Ishikawa (cell line): ENCODE results near the gene MED10.

Experiments used
- CEBPB ChIP-seq: IDR thresholded peaks from 2 replicates; pipeline ENCODE4 v1.6.1; 2012
- CREB1 ChIP-seq: IDR thresholded peaks from 2 replicates; pipeline ENCODE4 v1.6.1; 2012; ENCODE audit warnings: low read depth
- EGR1 ChIP-seq: IDR thresholded peaks from 2 replicates; pipeline ENCODE4 v1.6.1; 2012
- EP300 ChIP-seq: IDR thresholded peaks from 2 replicates; pipeline ENCODE4 v1.6.1; 2012; ENCODE audit warnings: borderline replicate concordance
- FOXM1 ChIP-seq: IDR thresholded peaks from 2 replicates; pipeline ENCODE4 v1.6.1; 2012; ENCODE audit warnings: low read depth, borderline replicate concordance
- NFIC ChIP-seq: IDR thresholded peaks from 2 replicates; pipeline ENCODE4 v1.6.1; 2012
- RAD21 ChIP-seq: IDR thresholded peaks from 2 replicates; pipeline ENCODE4 v1.6.1; 2012; ENCODE audit warnings: low read depth
- TAF1 ChIP-seq: IDR thresholded peaks from 2 replicates; pipeline ENCODE4 v1.6.1; 2012; ENCODE audit warnings: low read depth, mild to moderate bottlenecking
- TCF12 ChIP-seq: IDR thresholded peaks from 2 replicates; pipeline ENCODE4 v1.6.1; 2012; ENCODE audit warnings: low read depth
- TEAD4 ChIP-seq: IDR thresholded peaks from 2 replicates; pipeline ENCODE4 v1.6.1; 2012
- YY1 ChIP-seq: IDR thresholded peaks from 2 replicates; pipeline ENCODE4 v1.6.1; 2012; ENCODE audit warnings: low read depth
- ZBTB7A ChIP-seq: IDR thresholded peaks from 2 replicates; pipeline ENCODE4 v1.6.1; 2012; ENCODE audit warnings: low read depth
- TF ChIP-seq, protein P1 (sequence below): IDR thresholded peaks from 2 replicates; pipeline ENCODE4 v1.6.1; 2012
- TF ChIP-seq, protein P2 (sequence below): IDR thresholded peaks from 2 replicates; pipeline ENCODE4 v1.6.1; 2012
- TF ChIP-seq, protein P3 (sequence below): IDR thresholded peaks from 2 replicates; pipeline ENCODE4 v1.6.1; 2012; ENCODE audit warnings: low read depth, mild to moderate bottlenecking

The MED10 gene

DNA sequence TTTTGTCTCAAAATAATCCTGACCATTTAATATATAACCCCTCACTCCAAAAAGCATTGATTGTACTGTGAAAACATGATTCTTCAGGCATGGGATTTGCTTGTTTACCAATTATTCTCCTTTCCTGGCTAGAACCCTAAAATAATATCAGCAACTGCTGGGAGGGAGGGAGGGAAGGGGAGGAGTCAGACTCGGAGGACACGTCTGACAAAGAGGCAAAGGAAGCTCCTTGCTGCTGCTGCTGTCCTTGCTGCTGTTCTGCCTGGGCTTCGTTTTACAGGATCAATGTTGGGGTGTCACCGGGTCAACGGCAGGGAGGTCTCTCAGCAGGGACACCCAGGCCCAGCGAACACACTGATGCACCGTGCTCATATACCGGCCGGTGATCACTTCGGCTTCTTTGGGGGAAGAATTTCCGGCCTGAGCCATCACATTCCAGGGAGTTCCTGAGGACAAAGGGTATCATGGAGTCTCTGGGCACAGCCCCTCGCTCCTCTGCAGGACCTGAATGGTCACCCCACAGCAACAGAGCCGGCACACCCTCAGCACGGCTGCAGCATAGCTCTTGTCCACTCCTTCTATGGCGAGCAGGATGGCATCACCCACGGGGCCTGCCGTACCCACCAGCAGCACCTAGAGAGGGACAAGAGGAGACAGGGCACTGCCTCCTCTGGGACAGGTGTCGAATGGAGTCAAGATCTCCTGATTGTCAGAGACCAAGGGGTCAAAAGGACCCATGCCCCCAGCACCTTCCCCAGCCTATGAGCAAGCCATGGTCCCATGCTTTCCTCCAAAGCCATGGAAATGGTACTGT lies 27.9 kb downstream of the MED10 start:
- TF ChIP-seq EP300 (no peak), ZBTB7A (no peak)

- TF ChIP-seq TEAD4 (no peak), NFIC (no peak), CREB1 (no peak), YY1 (no peak), TCF12 (no peak), RAD21 (no peak), EP300 (no peak), EGR1 (no peak), ZBTB7A (no peak), CEBPB (no peak), TAF1 (no peak), FOXM1 (no peak)
- TF ChIP-seq, protein P1, sequence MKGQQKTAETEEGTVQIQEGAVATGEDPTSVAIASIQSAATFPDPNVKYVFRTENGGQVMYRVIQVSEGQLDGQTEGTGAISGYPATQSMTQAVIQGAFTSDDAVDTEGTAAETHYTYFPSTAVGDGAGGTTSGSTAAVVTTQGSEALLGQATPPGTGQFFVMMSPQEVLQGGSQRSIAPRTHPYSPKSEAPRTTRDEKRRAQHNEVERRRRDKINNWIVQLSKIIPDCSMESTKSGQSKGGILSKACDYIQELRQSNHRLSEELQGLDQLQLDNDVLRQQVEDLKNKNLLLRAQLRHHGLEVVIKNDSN, result no peak
- TF ChIP-seq, protein P2, sequence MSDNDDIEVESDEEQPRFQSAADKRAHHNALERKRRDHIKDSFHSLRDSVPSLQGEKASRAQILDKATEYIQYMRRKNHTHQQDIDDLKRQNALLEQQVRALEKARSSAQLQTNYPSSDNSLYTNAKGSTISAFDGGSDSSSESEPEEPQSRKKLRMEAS, result no peak
- TF ChIP-seq, protein P3, sequence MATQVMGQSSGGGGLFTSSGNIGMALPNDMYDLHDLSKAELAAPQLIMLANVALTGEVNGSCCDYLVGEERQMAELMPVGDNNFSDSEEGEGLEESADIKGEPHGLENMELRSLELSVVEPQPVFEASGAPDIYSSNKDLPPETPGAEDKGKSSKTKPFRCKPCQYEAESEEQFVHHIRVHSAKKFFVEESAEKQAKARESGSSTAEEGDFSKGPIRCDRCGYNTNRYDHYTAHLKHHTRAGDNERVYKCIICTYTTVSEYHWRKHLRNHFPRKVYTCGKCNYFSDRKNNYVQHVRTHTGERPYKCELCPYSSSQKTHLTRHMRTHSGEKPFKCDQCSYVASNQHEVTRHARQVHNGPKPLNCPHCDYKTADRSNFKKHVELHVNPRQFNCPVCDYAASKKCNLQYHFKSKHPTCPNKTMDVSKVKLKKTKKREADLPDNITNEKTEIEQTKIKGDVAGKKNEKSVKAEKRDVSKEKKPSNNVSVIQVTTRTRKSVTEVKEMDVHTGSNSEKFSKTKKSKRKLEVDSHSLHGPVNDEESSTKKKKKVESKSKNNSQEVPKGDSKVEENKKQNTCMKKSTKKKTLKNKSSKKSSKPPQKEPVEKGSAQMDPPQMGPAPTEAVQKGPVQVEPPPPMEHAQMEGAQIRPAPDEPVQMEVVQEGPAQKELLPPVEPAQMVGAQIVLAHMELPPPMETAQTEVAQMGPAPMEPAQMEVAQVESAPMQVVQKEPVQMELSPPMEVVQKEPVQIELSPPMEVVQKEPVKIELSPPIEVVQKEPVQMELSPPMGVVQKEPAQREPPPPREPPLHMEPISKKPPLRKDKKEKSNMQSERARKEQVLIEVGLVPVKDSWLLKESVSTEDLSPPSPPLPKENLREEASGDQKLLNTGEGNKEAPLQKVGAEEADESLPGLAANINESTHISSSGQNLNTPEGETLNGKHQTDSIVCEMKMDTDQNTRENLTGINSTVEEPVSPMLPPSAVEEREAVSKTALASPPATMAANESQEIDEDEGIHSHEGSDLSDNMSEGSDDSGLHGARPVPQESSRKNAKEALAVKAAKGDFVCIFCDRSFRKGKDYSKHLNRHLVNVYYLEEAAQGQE, result no peak
These were observed 29.0 kb downstream of the MED10 start for GRCh38 chr5:6349387-6349786.

- TF ChIP-seq, protein P1, result no peak
- TF ChIP-seq TAF1 (no peak), EP300 (no peak), ZBTB7A (no peak), YY1 (no peak)
- TF ChIP-seq, protein P3, result no peak
- TF ChIP-seq, protein P2, result no peak
These were observed 29.8 kb downstream of the MED10 start for GRCh38 chr5:6348476-6349000.

DNA sequence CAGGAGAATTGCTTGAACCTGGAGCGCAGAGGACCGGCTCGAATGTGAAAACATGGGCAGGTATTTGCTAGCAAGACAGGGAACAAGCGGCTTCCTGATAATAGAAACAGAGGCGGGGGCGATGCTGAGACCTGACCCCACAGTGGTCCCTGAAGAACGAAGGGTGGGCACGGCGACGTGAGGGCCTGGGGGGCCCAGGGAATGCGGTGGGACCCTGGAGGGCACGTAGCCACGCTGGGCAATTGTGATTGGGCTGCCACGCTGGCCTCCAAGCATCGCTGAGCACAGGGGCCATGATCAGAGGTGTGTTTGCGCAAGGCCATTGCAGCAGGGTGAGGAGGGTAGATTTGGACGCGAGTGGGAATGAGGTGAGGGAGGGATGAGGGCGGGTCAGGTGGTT lies 30.7 kb downstream of the MED10 start:
- TF ChIP-seq CEBPB, result no peak

- TF ChIP-seq, protein P2, result no peak
- no peak for TF ChIP-seq NFIC
- no peak for TF ChIP-seq EP300
- TF ChIP-seq TCF12, result no peak
These were observed 31.2 kb downstream of the MED10 start for GRCh38 chr5:6347165-6347564.

GRCh38 chr5:6344593-6344989 lies 33.8 kb downstream of the MED10 start:
- TF ChIP-seq NFIC (no peak), TEAD4 (no peak), CREB1 (no peak), CEBPB (no peak), YY1 (no peak)
- TF ChIP-seq, protein P1, result no peak
